ENCODE measurements around the gene DIPK1A. TPM values are rescaled to one million over a fixed set of nuclear protein-coding genes. Genes with fewer than 3 reads are reported as not detected.
A peak's percentile ranks its signal among the peaks of the same experiment; 100 is the strongest.

The DIPK1A gene
- total RNA-seq, 1 donor from 2014 or later: 16.0 TPM

DNA sequence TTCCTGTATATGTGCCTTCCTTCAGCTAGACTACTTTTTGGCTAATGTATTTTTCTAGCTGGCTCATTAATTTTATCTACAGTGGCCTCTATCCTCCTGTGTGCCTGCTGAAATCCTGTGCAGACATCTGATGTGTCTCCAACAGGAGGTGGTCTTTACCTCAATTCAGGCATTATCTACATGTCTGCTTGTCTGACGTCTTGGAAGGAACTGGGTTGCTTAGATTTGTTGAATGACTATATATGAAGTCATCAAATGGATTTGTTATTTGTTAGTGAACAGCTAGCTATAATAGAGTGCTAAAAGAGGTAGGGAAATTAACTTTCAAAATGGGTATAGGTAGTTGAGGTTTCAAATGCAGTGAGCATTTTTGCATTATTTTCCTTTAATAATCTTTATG lies 122.7 kb downstream of the DIPK1A start:
- TF ChIP-seq, protein P1, sequence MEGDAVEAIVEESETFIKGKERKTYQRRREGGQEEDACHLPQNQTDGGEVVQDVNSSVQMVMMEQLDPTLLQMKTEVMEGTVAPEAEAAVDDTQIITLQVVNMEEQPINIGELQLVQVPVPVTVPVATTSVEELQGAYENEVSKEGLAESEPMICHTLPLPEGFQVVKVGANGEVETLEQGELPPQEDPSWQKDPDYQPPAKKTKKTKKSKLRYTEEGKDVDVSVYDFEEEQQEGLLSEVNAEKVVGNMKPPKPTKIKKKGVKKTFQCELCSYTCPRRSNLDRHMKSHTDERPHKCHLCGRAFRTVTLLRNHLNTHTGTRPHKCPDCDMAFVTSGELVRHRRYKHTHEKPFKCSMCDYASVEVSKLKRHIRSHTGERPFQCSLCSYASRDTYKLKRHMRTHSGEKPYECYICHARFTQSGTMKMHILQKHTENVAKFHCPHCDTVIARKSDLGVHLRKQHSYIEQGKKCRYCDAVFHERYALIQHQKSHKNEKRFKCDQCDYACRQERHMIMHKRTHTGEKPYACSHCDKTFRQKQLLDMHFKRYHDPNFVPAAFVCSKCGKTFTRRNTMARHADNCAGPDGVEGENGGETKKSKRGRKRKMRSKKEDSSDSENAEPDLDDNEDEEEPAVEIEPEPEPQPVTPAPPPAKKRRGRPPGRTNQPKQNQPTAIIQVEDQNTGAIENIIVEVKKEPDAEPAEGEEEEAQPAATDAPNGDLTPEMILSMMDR (IDR thresholded peaks at IDR 0.05): no peak
- no peaks in the 10 kb centered on the region for H3K9me3 Mint-ChIP-seq
- ChIA-PET CTCF (interaction anchor here (1.2 kb wide), 1 partner anchor 21 kb away, joined by 3 read pairs; no protein-coding TSS in a partner anchor), POLR2A (interaction anchor here (0.6 to 0.8 kb wide), 3 partner anchors 33 to 1005 kb away, joined by 3 to 5 read pairs (median 3); no protein-coding TSS in a partner anchor)
- no peaks in the 10 kb centered on the region for H3K27me3 Mint-ChIP-seq
- intact Hi-C loops (cut with micrococcal nuclease): loop anchor here (2.0 to 10.0 kb wide), 2 partner anchors 14 to 1036 kb away; partner anchors contain the start of gene DNTTIP2
- peaks cover 94% of the 10 kb centered on the region for H3K36me3 Mint-ChIP-seq (ENCODE audit: low read depth)
- H3K4me3 Mint-ChIP-seq: no peak overlapping the region
- DNase-seq: no peak
- H3K4me1 Mint-ChIP-seq: peaks cover 62% of the 10 kb centered on the region
- H3K27ac Mint-ChIP-seq: no peak overlapping the region
- ATAC-seq (ENCODE audit: low read depth): no peak

DNA sequence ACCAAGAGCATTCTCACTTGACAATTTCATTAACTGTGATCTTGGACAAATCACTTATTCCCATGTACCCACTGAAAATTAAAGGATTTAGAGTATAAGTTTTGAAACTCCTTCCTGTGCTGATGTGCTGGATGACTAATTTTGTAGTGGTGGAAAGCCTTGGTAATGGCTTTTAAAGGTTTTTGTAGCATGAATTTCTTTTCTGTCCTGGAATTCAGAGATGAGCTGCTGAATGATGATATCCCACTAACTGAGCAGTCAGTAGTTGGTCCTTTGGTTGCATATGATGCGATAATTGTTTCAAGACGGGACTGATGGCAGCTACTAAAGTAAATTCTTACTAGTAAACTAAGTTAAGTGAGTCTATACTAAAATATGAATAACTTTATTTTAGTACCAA lies 124.2 kb downstream of the DIPK1A start:
- Mint-ChIP-seq H3K9me3 (no peaks in the 10 kb centered on the region), H3K36me3 (ENCODE audit: low read depth) (peaks cover 98% of the 10 kb centered on the region), H3K27me3 (no peaks in the 10 kb centered on the region), H3K4me3 (no peak overlapping the region), H3K4me1 (peaks cover 72% of the 10 kb centered on the region), H3K27ac (peak overlapping the region; percentile 41)
- POLR2A ChIA-PET: interaction anchor here (0.6 kb wide), 1 partner anchor 9 kb away, joined by 3 read pairs; no protein-coding TSS in a partner anchor
- DNase-seq: no peak
- CTCF ChIA-PET: no interaction called here
- no peak for ATAC-seq (ENCODE audit: low read depth)
- TF ChIP-seq, protein P1 (IDR thresholded peaks at IDR 0.05): no peak
- intact Hi-C loops (cut with micrococcal nuclease): loop anchor here (10.0 kb wide), 1 partner anchor 1038 kb away; the partner anchor contains the start of gene DNTTIP2

DNA sequence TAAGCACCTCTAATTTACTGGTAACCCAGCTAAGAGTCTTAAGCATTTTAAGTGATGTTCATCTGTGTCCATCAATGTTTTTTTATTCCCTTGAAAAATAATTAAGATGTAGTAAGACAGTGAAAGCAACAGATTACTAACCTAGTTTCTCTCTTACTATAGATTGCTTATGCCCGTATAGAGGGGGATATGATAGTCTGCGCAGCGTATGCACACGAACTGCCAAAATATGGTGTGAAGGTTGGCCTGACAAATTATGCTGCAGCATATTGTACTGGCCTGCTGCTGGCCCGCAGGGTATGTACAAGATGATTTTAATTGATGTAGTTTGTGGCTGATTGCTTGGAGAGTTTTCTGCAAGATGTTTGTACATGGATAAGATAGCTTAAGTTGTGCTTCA lies 126.6 kb downstream of the DIPK1A start:
- Mint-ChIP-seq H3K36me3 (ENCODE audit: low read depth) (peaks cover 79% of the 10 kb centered on the region), H3K9me3 (no peaks in the 10 kb centered on the region), H3K27ac (peak overlapping the region; percentile 97), H3K4me3 (peak overlapping the region; percentile 99), H3K27me3 (no peaks in the 10 kb centered on the region), H3K4me1 (peaks cover 73% of the 10 kb centered on the region)
- DNase-seq: no peak
- TF ChIP-seq, protein P1 (IDR thresholded peaks at IDR 0.05): no peak
- ChIA-PET POLR2A (no interaction called here), CTCF (interaction anchor here (1.0 to 1.4 kb wide), 2 partner anchors 16 to 25 kb away, joined by 4 read pairs; no protein-coding TSS in a partner anchor)
- intact Hi-C loops (cut with micrococcal nuclease): loop anchor here (5.0 to 10.0 kb wide), 3 partner anchors 513 to 1040 kb away; partner anchors contain the start of genes DNTTIP2, DR1, GLMN and RPAP2
- ATAC-seq (ENCODE audit: low read depth): no peak

DNA sequence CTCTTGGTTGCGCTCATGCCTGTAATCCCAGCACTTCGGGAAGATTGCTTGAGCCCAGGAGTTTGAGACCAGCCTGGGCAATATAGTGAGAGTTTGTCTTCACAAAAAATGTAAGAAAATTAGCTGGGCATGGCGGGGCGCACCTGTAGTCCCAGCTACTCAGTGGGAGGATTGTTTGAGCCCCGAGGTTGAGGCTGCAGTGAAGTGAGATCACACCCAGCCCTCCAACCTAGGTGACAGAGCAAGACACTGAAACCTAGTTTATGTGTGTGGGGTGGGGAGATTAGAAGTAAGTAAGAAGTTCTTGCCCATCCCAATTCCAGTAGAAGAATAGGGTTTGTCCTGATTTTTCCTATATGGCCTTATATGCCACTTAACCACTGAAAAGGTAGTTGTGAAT lies 127.4 kb downstream of the DIPK1A start:
- TF ChIP-seq, protein P1 (IDR thresholded peaks at IDR 0.05): no peak
- DNase-seq (no peak), ATAC-seq (ENCODE audit: low read depth) (no peak)
- Mint-ChIP-seq H3K9me3 (no peaks in the 10 kb centered on the region), H3K36me3 (ENCODE audit: low read depth) (peaks cover 71% of the 10 kb centered on the region), H3K4me3 (peak overlapping the region; percentile 99), H3K4me1 (peaks cover 67% of the 10 kb centered on the region), H3K27ac (peak overlapping the region; percentile 97), H3K27me3 (no peaks in the 10 kb centered on the region)
- POLR2A ChIA-PET: no interaction called here
- intact Hi-C loops (cut with micrococcal nuclease): loop anchor here (2.0 to 10.0 kb wide), 4 partner anchors 29 to 1041 kb away; partner anchors contain the start of genes DNTTIP2, DR1, GLMN and RPAP2
- CTCF ChIA-PET: interaction anchor here (1.4 kb wide), 1 partner anchor 26 kb away, joined by 4 read pairs; no protein-coding TSS in a partner anchor

DNA sequence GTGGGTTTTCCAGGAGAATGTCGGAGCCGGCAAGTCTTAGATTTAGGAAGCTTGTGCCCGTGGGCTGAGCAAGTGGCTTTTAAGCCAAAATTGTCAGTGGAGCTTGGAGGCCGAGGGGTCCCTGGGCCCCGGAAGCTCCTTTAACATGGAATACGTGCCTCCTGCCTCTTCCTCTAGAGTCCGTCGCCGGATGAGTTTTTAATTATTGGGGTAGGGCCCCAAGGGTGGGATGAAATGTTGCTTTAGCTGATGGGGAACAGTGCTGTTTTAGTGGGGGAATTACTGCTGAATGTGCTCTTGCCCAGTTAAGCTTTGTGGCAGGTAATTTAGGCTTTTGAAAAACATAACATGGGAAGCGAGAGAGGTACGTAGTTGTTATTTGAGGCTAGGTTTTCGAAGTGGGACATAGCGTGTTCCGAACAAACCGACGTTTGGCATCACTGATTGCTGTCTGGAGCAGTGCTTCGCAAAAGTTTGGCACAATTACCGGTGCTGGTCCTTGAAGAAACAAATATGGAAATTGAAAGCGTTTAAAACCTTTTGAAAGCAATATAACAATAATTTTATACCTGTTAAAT lies 128.6 kb downstream of the DIPK1A start:
- H3K9me3 Mint-ChIP-seq: no peaks in the 10 kb centered on the region
- intact Hi-C loops (cut with micrococcal nuclease): loop anchor here (1.0 to 10.0 kb wide), 7 partner anchors 28 to 1042 kb away; partner anchors contain the start of genes CCDC18, DNTTIP2, DR1 and GLMN
- TF ChIP-seq, protein P1 (IDR thresholded peaks at IDR 0.05): no peak
- ChIA-PET POLR2A (interaction anchor here (0.8 to 2.1 kb wide), 19 partner anchors 8 to 1014 kb away, joined by 3 to 25 read pairs (median 5); partner anchors contain the start of genes DIPK1A, DR1, EVI5 and MTF2), CTCF (interaction anchor here (1.1 to 2.5 kb wide), 9 partner anchors 13 to 161 kb away, joined by 3 to 17 read pairs (median 8); partner anchors contain the start of gene DIPK1A)
- no peaks in the 10 kb centered on the region for H3K27me3 Mint-ChIP-seq
- peak overlapping the region; percentile 97 for H3K27ac Mint-ChIP-seq
- peaks cover 59% of the 10 kb centered on the region for H3K36me3 Mint-ChIP-seq (ENCODE audit: low read depth)
- ATAC-seq (ENCODE audit: low read depth) (no peak), DNase-seq (no peak)
- peak overlapping the region; percentile 99 for H3K4me3 Mint-ChIP-seq
- H3K4me1 Mint-ChIP-seq: peaks cover 55% of the 10 kb centered on the region
